H1 (cell line): Measurements from ENCODE around the gene ZBTB7B. TPM values are rescaled to one million over a fixed set of nuclear protein-coding genes. Genes with fewer than 3 reads are reported as not detected.

ENCODE experiments used
- ASH2L ChIP-seq: fragments of 200-600, 300-600 bp; sonication (generic); IDR thresholded peaks from one replicate; pipeline ENCODE4 v1.7.1; 2017; ENCODE audit warnings: low read length
- ATF3 ChIP-seq: IDR thresholded peaks from 2 replicates; pipeline ENCODE4 v1.6.1; 2011; ENCODE audit warnings: low read depth, mild to moderate bottlenecking, low read length; ENCODE audit not compliant: insufficient read depth
- BACH1 ChIP-seq: IDR thresholded peaks from 2 replicates; pipeline ENCODE4 v1.6.1; 2012; ENCODE audit warnings: low read length, improper control_type of control experiment
- CBX5 ChIP-seq: fragments of 300-800, 300-1000 bp; sonication (generic); IDR thresholded peaks from 2 replicates; pipeline ENCODE4 v1.7.1; 2016; ENCODE audit warnings: antibody characterized with exemption, low read length, low read depth
- CEBPB ChIP-seq: IDR thresholded peaks from 2 replicates; pipeline ENCODE4 v1.6.1; 2012; ENCODE audit warnings: low read depth, low read length
- CHD2 ChIP-seq: IDR thresholded peaks from 2 replicates; pipeline ENCODE4 v1.6.1; 2012; ENCODE audit warnings: low read length, improper control_type of control experiment
- E2F6 ChIP-seq: IDR thresholded peaks from 2 replicates; pipeline ENCODE4 v1.6.1; 2012; ENCODE audit warnings: inconsistent platforms
- EGR1 ChIP-seq: IDR thresholded peaks from 2 replicates; pipeline ENCODE4 v1.6.1; 2011; ENCODE audit warnings: low read depth, low read length, borderline replicate concordance
- FOSL1 ChIP-seq: IDR thresholded peaks from 2 replicates; pipeline ENCODE4 v1.6.1; 2011; ENCODE audit warnings: mild to moderate bottlenecking, low read depth, low read length, moderate library complexity; ENCODE audit not compliant: insufficient read depth
- GABPA ChIP-seq: IDR thresholded peaks from 2 replicates; pipeline ENCODE4 v1.6.1; 2011; ENCODE audit warnings: mild to moderate bottlenecking, low read length, moderate library complexity, borderline replicate concordance; ENCODE audit not compliant: insufficient read depth
- HDAC2 ChIP-seq, 2 experiments: fragments of 300-600 bp in 1 of 2; sonication (generic) in 1 of 2; IDR thresholded peaks; 2 replicates each; pipeline ENCODE4 v1.6.1; 2011 to 2012; ENCODE audit warnings: low read depth in 2 of 2, low read length in 2 of 2, mild to moderate bottlenecking in 2 of 2, moderate library complexity in 2 of 2, borderline replicate concordance in 1 of 2, inconsistent platforms in 1 of 2
- JUN ChIP-seq: IDR thresholded peaks from 2 replicates; pipeline ENCODE4 v1.6.1; 2011; ENCODE audit warnings: low read depth, mild to moderate bottlenecking, improper control_type of control experiment, low read length
- KDM4A ChIP-seq: IDR thresholded peaks from one replicate; pipeline ENCODE4 v1.7.1; 2012; ENCODE audit warnings: low read depth, mild to moderate bottlenecking, moderate library complexity, low read length, inconsistent platforms; ENCODE audit not compliant: severe bottlenecking
- MAFK ChIP-seq: IDR thresholded peaks from 2 replicates; pipeline ENCODE4 v1.6.1; 2012; ENCODE audit warnings: low read depth, mild to moderate bottlenecking, improper control_type of control experiment, low read length
- MAX ChIP-seq: IDR thresholded peaks from 2 replicates; pipeline ENCODE4 v1.6.1; 2012; ENCODE audit warnings: inconsistent platforms
- NANOG ChIP-seq: IDR thresholded peaks from 2 replicates; pipeline ENCODE4 v1.6.1; 2011; ENCODE audit warnings: low read length, low read depth, mild to moderate bottlenecking, inconsistent platforms; ENCODE audit not compliant: insufficient read depth, poor library complexity, severe bottlenecking
- RAD21 ChIP-seq, 2 experiments: IDR thresholded peaks in 1 of 2; conservative IDR thresholded peaks in 1 of 2; 2 replicates each; pipeline ENCODE4 v1.6.1; 2011; ENCODE audit warnings: low read depth in 2 of 2, low read length in 2 of 2, improper control_type of control experiment in 1 of 2, inconsistent platforms in 1 of 2, mild to moderate bottlenecking in 1 of 2, moderate library complexity in 1 of 2
- RBBP5 ChIP-seq: IDR thresholded peaks from 2 replicates; pipeline ENCODE4 v1.7.1; 2012; ENCODE audit warnings: low read depth, mild to moderate bottlenecking, inconsistent platforms, low read length, moderate library complexity, borderline replicate concordance
- SIX5 ChIP-seq: IDR thresholded peaks from 2 replicates; pipeline ENCODE4 v1.6.1; 2011; ENCODE audit warnings: mild to moderate bottlenecking, low read depth, low read length
- TEAD4 ChIP-seq: IDR thresholded peaks from 2 replicates; pipeline ENCODE4 v1.6.1; 2012; ENCODE audit warnings: low read depth, low read length, inconsistent platforms, mixed read lengths
- YY1 ChIP-seq: IDR thresholded peaks from 2 replicates; pipeline ENCODE4 v1.6.1; 2011; ENCODE audit warnings: low read depth, mild to moderate bottlenecking, low read length
- ZNF274 ChIP-seq: IDR thresholded peaks from 2 replicates; pipeline ENCODE4 v1.7.0; 2012; ENCODE audit warnings: low read length, borderline replicate concordance; ENCODE audit errors: extremely low read depth
- polyA plus RNA-seq, 7 experiments: library from polyadenylated mRNA; depleted of rRNA in 3 of 7; stranded (reverse) in 5 of 7; unstranded in 2 of 7; fragments of >200 nt in 5 of 7; fragments of 200-250 nt in 2 of 7; gene quantifications; 1 replicate in 5 of 7; 2 replicates in 1 of 7; 4 replicates in 1 of 7; pipeline versions ENCODE4 v1.2.1 to v1.2.3, GENCODE V29; 2011 to 2013; ENCODE audit warnings: missing spikeins in 2 of 7, mixed read lengths in 2 of 7
- total RNA-seq: library from RNA; stranded (reverse); fragmentation: NEBNext Ultra II Directional; extraction: Animal tissue kit (Norgen Biotek cat#: 25700); gene quantifications from 2 replicates; pipeline ENCODE4 v1.2.1, GENCODE V29; 2021

Gene ZBTB7B
- total and polyA plus RNA-seq, 2 of the 8 experiments (the other 6 are each of a cell fraction or from before 2014, with no cell fraction given) = 24.5 to 36.9 TPM

GRCh38 chr1:154970631-154971340 is 31.8 kb upstream of the ZBTB7B start, which contains the start of gene SHC1 (continued):
- TF ChIP-seq HDAC2 (IDR thresholded peaks at IDR 0.05; ENCODE audit: borderline replicate concordance in 1 of 2, low read depth in 2 of 2, low read length in 2 of 2) = no peak
- no peak for TF ChIP-seq JUN
- TF ChIP-seq CBX5 = no peak
- no peak for TF ChIP-seq FOSL1
- TF ChIP-seq BACH1 = peak; percentile 82
- no peak for TF ChIP-seq MAX
- TF ChIP-seq MAFK = peak; percentile 75
- TF ChIP-seq E2F6 = no peak
- TF ChIP-seq YY1 = 0 out of 2 replicates have a peak, but pooled peaks have one; percentile 7
- TF ChIP-seq CEBPB = no peak
- peak; percentile 1; the same call in 1 of the 2 replicates for TF ChIP-seq EGR1
- TF ChIP-seq RBBP5 = 0 out of 2 replicates have a peak, but pooled peaks have one; percentile 48
- TF ChIP-seq GABPA = no peak
- TF ChIP-seq NANOG = no peak
- peak; percentile 48 for TF ChIP-seq ASH2L
- no peak for TF ChIP-seq ATF3
- TF ChIP-seq TEAD4 = no peak
- TF ChIP-seq SIX5 = no peak
- no peak for TF ChIP-seq CHD2
- no peak for TF ChIP-seq ZNF274
- no peak for TF ChIP-seq RAD21 (IDR thresholded peaks at IDR 0.05 in 1 of 2, conservative IDR thresholded peaks at IDR 0.05 in 1 of 2; ENCODE audit: low read depth in 2 of 2, low read length in 2 of 2)
- no peak for TF ChIP-seq KDM4A
